Psoas muscle (tissue), 8 donors: ENCODE results near the gene LRRC46. TPM values are rescaled to one million over a fixed set of nuclear protein-coding genes. Genes with fewer than 3 reads are reported as not detected.

ENCODE experiments used
- ATAC-seq, 4 donors: fragments of 200-7000 bp; cut with Tn5 transposase; one replicate each; pipeline ENCODE4 v1.9.1; 2020; ENCODE audit warnings: moderate library complexity in 3 of 4, mild to moderate bottlenecking in 2 of 4
- DNase-seq, 2 donors: peaks; one replicate each; pipeline ENCODE4 v3.0.0-alpha.2; 2020
- H3K27ac ChIP-seq: fragments of 200-600 bp; one replicate; pipeline ENCODE4 v1.8.0; 2022
- H3K27me3 ChIP-seq, 3 donors: fragments of 200-600 bp in 1 of 3; one replicate each; pipeline versions ENCODE4 v1.6.1 to v1.8.0; 2013 to 2022; ENCODE audit warnings: low read length in 2 of 3, mild to moderate bottlenecking in 2 of 3, moderate library complexity in 1 of 3; ENCODE audit not compliant: insufficient read depth in 3 of 3
- H3K36me3 ChIP-seq, 2 donors: fragments of 200-600 bp in 1 of 2; one replicate each; pipeline versions ENCODE4 v1.6.1 to v1.8.0; 2013 to 2022; ENCODE audit warnings: low read depth in 1 of 2, mild to moderate bottlenecking in 1 of 2, moderate library complexity in 1 of 2; ENCODE audit not compliant: insufficient read depth in 1 of 2
- H3K4me1 ChIP-seq: fragments of 200-600 bp; one replicate; pipeline ENCODE4 v1.8.0; 2022
- H3K4me3 ChIP-seq: fragments of 200-600 bp; one replicate; pipeline ENCODE4 v1.8.0; 2022; ENCODE audit warnings: mild to moderate bottlenecking
- H3K9me3 ChIP-seq: fragments of 200-600 bp; one replicate; pipeline ENCODE4 v1.8.0; 2022
- WGBS, 3 donors: extraction: QIAGEN DNeasy Blood & Tissue Kit; methylation state at CpG; one replicate each; pipeline versions ENCODE4 v1.1.6 to v1.1.7; 2013; 5-methylcytosine and 5-hydroxymethylcytosine counted together
- intact Hi-C, 2 donors: fragments of 100-400 bp; cut with DNase I; formaldehyde crosslinking; loops; one replicate each; pipeline versions ENCODE4 v1.11.0 to v1.14.2; 2022
- polyA plus RNA-seq, 3 donors: library from polyadenylated mRNA; stranded (reverse); fragments of 200-250 nt; gene quantifications; one replicate each; pipeline ENCODE4 v1.2.3, GENCODE V29; 2013
- total RNA-seq, 4 donors: library from RNA; stranded (reverse); fragmentation: NEBNext Ultra II Directional in 2 of 4; extraction: Animal tissue kit (Norgen Biotek cat#: 25700) in 2 of 4; gene quantifications; one replicate each; pipeline versions ENCODE4 v1.2.1 to v1.2.4, GENCODE V29; 2021 to 2023
- TF ChIP-seq, protein P1 (sequence below): fragments of 200-600 bp; IDR thresholded peaks from one replicate; pipeline ENCODE4 v1.8.0; 2022; ENCODE audit warnings: antibody characterized with exemption
- donor health status: healthy with polysubstance abuse.
- donor health status: DM: no; HTN: no; CAD: no; lungs with moderate emphysema.
- donor health status: Bipolar disorder and iron deficiency.
- donor health status: healthy.
- donor health status: DM: yes; HTN: yes; CAD: no.
- donor health status: DM: no; HTN: no; CAD: no.
- donor health status: DM: no; HTN: no; CAD: no.
- donor health status: DM: yes; HTN: yes; CAD: no.

The LRRC46 gene
- total and polyA plus RNA-seq, 7 donors = 0.08 to 0.54 (median 0.22) TPM; not detected in 2

DNA sequence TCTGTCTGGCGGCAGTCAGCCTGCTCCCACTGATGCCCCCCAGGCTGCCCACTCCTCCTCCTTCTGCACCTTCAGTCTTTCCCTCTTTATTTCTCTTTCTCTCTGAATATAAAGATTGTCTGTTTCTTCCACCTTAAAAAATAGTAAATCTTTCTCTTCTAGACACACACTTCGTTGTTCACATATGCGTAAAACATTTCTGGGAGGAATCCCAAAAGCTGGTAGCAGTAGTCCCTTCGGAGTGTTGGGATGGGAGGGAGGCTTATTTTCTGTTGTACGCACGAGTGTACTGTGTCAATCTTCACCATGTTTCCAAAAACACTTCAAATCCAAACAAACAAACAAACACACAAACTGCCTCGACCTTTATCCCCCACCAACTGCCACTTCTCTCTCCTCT lies 19.8 kb upstream of the LRRC46 start:
- Histone ChIP-seq H3K27ac (peak overlapping the region; percentile 5), H3K27me3 (no peaks in the 10 kb centered on the region), H3K4me3 (no peak overlapping the region), H3K4me1 (peaks cover 39% of the 10 kb centered on the region), H3K36me3 (peaks cover 0 to 93% of the 10 kb centered on the region in 2 donors), H3K9me3 (no peaks in the 10 kb centered on the region)
- 62 to 82% (median 74%) methylated on average over 7 of the region's 7 CpGs for WGBS, 3 donors
- DNase-seq (no peak), ATAC-seq (no peak)
- intact Hi-C loops = no loop called here
- TF ChIP-seq, protein P1, sequence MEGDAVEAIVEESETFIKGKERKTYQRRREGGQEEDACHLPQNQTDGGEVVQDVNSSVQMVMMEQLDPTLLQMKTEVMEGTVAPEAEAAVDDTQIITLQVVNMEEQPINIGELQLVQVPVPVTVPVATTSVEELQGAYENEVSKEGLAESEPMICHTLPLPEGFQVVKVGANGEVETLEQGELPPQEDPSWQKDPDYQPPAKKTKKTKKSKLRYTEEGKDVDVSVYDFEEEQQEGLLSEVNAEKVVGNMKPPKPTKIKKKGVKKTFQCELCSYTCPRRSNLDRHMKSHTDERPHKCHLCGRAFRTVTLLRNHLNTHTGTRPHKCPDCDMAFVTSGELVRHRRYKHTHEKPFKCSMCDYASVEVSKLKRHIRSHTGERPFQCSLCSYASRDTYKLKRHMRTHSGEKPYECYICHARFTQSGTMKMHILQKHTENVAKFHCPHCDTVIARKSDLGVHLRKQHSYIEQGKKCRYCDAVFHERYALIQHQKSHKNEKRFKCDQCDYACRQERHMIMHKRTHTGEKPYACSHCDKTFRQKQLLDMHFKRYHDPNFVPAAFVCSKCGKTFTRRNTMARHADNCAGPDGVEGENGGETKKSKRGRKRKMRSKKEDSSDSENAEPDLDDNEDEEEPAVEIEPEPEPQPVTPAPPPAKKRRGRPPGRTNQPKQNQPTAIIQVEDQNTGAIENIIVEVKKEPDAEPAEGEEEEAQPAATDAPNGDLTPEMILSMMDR = no peak

DNA sequence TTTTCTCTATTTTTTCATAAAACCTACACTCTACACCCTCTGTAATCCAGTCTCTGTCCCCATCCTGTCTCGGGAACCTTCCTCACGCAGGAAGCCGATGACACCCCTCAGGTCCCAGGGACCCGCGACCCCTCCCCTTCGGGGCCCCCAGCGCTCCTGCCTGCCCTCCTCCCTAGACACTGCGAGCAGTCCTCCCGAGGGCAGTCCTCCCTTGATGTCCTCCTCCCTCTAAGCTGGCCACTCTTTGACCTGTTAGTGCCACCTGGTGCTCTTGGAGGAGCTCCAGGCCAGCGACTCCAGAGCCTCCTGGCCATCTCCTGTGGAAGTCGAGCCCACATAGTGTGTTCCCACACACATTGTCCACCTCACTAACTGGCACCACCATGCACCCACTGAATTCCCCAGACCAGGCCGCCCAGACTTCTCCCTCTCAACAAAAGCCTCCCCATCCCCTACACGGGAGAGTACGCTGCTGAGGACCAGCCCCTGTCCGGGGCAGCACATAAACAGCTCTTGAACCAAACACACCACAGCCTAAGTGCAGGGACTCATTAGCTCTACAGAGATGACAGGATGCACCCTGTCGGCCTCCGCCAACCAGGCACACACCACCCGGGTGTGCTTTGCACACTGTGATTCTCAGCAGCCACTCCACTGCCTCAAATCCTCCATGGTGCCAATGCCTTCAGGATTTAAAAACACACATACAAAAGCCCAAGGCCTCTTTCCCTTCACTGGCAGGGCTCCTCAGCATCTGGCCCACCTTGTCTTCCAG lies 19.1 kb upstream of the LRRC46 start:
- ATAC-seq = no peak
- WGBS, 3 donors = 69 to 82% (median 74%) methylated on average over 18 of the region's 18 CpGs
- DNase-seq = no peak
- no peaks in the 10 kb centered on the region for H3K9me3 ChIP-seq
- peaks cover 33% of the 10 kb centered on the region for H3K4me1 ChIP-seq
- H3K27ac ChIP-seq = peak overlapping the region; percentile 5
- TF ChIP-seq, protein P1 = no peak
- peaks cover 0 to 93% of the 10 kb centered on the region in 2 donors for H3K36me3 ChIP-seq
- intact Hi-C loops = no loop called here
- H3K27me3 ChIP-seq = no peaks in the 10 kb centered on the region
- no peak overlapping the region for H3K4me3 ChIP-seq

DNA sequence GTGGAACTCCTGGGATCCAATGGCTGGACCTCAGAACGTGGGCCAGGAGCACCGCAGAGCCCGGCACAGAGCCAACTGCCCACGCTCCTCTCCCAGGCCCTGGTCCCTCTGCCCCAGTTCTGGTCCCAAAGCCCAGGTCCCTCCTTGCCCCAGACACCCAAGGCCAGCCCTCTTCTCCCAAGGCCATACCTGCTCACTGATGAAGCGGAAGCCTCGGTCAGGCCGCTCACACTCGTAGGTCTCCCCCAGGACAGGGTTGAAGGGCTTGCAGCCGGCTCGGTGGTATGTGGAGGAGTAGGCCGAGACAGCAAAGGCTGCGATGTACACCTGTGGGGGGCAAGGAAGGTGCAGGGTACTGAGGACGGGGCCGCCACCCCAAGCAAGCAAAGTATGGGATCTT lies 18.4 kb upstream of the LRRC46 start:
- Histone ChIP-seq H3K9me3 (no peaks in the 10 kb centered on the region), H3K36me3 (peaks cover 0 to 93% of the 10 kb centered on the region in 2 donors), H3K27ac (no peak overlapping the region), H3K4me3 (no peak overlapping the region), H3K27me3 (no peaks in the 10 kb centered on the region), H3K4me1 (peaks cover 26% of the 10 kb centered on the region)
- TF ChIP-seq, protein P1 = no peak
- 91 to 95% (median 93%) methylated on average over 14 of the region's 14 CpGs for WGBS, 3 donors
- intact Hi-C loops = no loop called here
- ATAC-seq (no peak), DNase-seq (no peak)

DNA sequence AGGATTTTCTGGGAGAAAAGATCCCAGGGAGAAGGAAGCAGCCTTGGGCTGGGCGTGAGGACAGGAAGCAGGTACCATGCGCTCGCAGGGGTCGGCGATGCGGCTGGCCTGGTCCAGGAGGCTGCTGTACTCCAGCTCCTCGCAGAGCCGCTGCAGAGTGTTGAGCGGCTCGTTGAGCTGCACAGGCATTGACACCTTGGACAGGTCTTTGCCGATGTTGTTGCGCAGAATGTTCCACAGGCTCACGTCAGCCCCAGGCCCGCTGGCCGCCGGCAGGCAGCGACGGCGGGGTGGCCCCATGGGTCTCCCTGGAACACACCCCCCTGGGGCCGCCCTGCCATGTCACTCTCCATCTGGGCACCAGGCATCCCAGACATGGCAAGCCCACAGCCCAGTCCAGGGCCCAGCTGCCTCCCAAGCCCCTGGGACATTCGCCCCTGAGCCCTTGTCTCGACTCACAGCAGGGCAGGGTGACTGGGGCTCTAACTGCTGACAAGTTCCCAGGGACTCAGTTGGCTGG lies 17.9 kb upstream of the LRRC46 start:
- peaks cover 0 to 93% of the 10 kb centered on the region in 2 donors for H3K36me3 ChIP-seq
- no peak for ATAC-seq

More for the DNA sequence above, 17.9 kb upstream of the LRRC46 start:
- Histone ChIP-seq H3K4me3 (no peak overlapping the region), H3K27ac (peak overlapping the region; percentile 4), H3K9me3 (no peaks in the 10 kb centered on the region), H3K4me1 (peaks cover 21% of the 10 kb centered on the region), H3K27me3 (no peaks in the 10 kb centered on the region)
- intact Hi-C loops = no loop called here
- 93 to 95% (median 94%) methylated on average over 22 of the region's 22 CpGs for WGBS, 3 donors
- no peak for DNase-seq
- TF ChIP-seq, protein P1 = no peak
